Stimulated activated naive CD8-positive, alpha-beta T cell treated with anti-CD3 and anti-CD28 coated beads, Interleukin-15, Interleukin-2, amounts not matched to agents 100 ng/mL and 50 ng/mL, for 24 hours (primary cell): ENCODE data around the gene MAGOHB.
"Not testable (repeated sequence)": the region's sequence is repeated elsewhere in the genome, so short reads cannot be mapped to it uniquely, and the experiment has no call there.

Experiments
- H3K27ac Mint-ChIP-seq: one replicate; pipeline ENCODE4 v1.8.0; 2021; ENCODE audit warnings: mild to moderate bottlenecking, mixed read lengths
- H3K27me3 Mint-ChIP-seq: one replicate; pipeline ENCODE4 v1.8.0; 2021; ENCODE audit warnings: mixed read lengths
- H3K36me3 Mint-ChIP-seq: one replicate; pipeline ENCODE4 v1.8.0; 2021; ENCODE audit warnings: low read depth, mixed read lengths
- H3K4me1 Mint-ChIP-seq: one replicate; pipeline ENCODE4 v1.8.0; 2021; ENCODE audit warnings: low read depth, mixed read lengths
- H3K4me3 Mint-ChIP-seq: one replicate; pipeline ENCODE4 v1.8.0; 2021; ENCODE audit warnings: mild to moderate bottlenecking, mixed read lengths
- H3K9me3 Mint-ChIP-seq: one replicate; pipeline ENCODE4 v1.8.0; 2021; ENCODE audit warnings: mixed read lengths

Gene MAGOHB

DNA sequence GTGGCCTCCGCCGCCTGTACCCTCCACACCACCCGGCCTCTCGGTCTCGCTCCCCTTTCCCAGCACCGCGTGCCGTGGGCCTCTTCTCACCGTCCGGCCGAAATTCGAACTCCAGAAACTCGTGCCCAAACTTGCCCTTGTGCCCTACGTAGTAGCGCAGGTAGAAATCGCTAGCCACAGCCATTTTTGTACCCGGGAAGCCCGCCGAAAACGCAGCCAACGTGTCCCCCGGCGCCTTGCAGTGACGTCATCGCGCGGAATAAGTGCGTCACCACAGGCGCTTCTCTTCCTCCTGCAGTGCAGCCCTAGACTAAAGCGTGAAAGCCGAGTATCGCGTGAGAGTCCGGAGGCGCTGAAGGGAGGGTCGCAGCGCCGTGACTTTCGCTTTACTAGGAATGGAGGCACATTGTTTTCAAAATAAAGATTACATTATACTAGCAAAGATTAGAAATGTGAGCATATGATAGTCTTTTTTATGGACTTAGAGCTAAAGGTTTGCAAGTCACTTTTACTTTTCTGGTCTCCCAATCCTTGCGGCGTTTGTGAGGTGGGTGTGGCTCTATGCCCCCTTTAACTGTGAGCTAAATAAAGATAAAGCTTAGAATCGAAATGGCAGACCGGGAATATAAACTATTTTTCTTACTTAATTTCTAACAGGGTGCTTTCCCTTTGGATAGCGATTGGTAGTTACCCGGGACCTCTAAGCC lies at the start of gene MAGOHB:
MAGOHB (minus strand) TSS at position 261 of the 707 bp plus-strand sequence; CDS start at position 184, 77 bp downstream.
- peaks cover 45% of the 10 kb centered on the region for H3K36me3 Mint-ChIP-seq
- no peaks in the 10 kb centered on the region for H3K9me3 Mint-ChIP-seq
- peak within 1 kb of the TSS; percentile 99 for H3K27ac Mint-ChIP-seq
- peaks cover 42% of the 10 kb centered on the region for H3K4me1 Mint-ChIP-seq
- H3K27me3 Mint-ChIP-seq, result no peaks in the 10 kb centered on the region
- H3K4me3 Mint-ChIP-seq, result peak within 1 kb of the TSS; percentile 98

GRCh38 chr12:10661338-10661737 lies 47.9 kb upstream of the MAGOHB start:
- no peak overlapping the region for H3K27ac Mint-ChIP-seq
- no peaks in the 10 kb centered on the region for H3K36me3 Mint-ChIP-seq
- no peaks in the 10 kb centered on the region for H3K4me1 Mint-ChIP-seq
- peaks cover 6% of the 10 kb centered on the region for H3K27me3 Mint-ChIP-seq
- no peaks in the 10 kb centered on the region for H3K9me3 Mint-ChIP-seq
- H3K4me3 Mint-ChIP-seq, result no peak overlapping the region

- H3K27ac Mint-ChIP-seq, result no peak overlapping the region
- peaks cover 6% of the 10 kb centered on the region for H3K27me3 Mint-ChIP-seq
- H3K36me3 Mint-ChIP-seq, result no peaks in the 10 kb centered on the region
- H3K4me1 Mint-ChIP-seq, result no peaks in the 10 kb centered on the region
- H3K4me3 Mint-ChIP-seq, result no peak overlapping the region
- no peaks in the 10 kb centered on the region for H3K9me3 Mint-ChIP-seq
These were observed 40.6 kb upstream of the MAGOHB start for GRCh38 chr12:10654003-10654402.

- H3K4me3 Mint-ChIP-seq, result no peak overlapping the region
- peaks cover 7% of the 10 kb centered on the region for H3K9me3 Mint-ChIP-seq
- H3K36me3 Mint-ChIP-seq, result peaks cover 4% of the 10 kb centered on the region
- H3K27me3 Mint-ChIP-seq, result no peaks in the 10 kb centered on the region
- H3K4me1 Mint-ChIP-seq, result no peaks in the 10 kb centered on the region
- no peak overlapping the region for H3K27ac Mint-ChIP-seq
These were observed 38.8 kb upstream of the MAGOHB start for GRCh38 chr12:10652192-10652591.

- not testable (repeated sequence) for H3K4me1 Mint-ChIP-seq, H3K27ac Mint-ChIP-seq, H3K4me3 Mint-ChIP-seq, H3K27me3 Mint-ChIP-seq
- Mint-ChIP-seq H3K9me3 (peaks cover 28% of the 10 kb centered on the region), H3K36me3 (peaks cover 23% of the 10 kb centered on the region)
These were observed 33.2 kb upstream of the MAGOHB start for GRCh38 chr12:10646576-10646975.

GRCh38 chr12:10645910-10646309 lies 32.5 kb upstream of the MAGOHB start:
- H3K27me3 Mint-ChIP-seq, result no peaks in the 10 kb centered on the region
- H3K36me3 Mint-ChIP-seq, result peaks cover 23% of the 10 kb centered on the region
- H3K4me3 Mint-ChIP-seq, result no peak overlapping the region
- peaks cover 28% of the 10 kb centered on the region for H3K9me3 Mint-ChIP-seq
- no peaks in the 10 kb centered on the region for H3K4me1 Mint-ChIP-seq
- H3K27ac Mint-ChIP-seq, result no peak overlapping the region

GRCh38 chr12:10641735-10642500 lies 28.5 kb upstream of the MAGOHB start:
- peaks cover 19% of the 10 kb centered on the region for H3K36me3 Mint-ChIP-seq
- no peaks in the 10 kb centered on the region for H3K27me3 Mint-ChIP-seq
- H3K27ac Mint-ChIP-seq, result no peak overlapping the region
- H3K9me3 Mint-ChIP-seq, result peaks cover 20% of the 10 kb centered on the region
- no peak overlapping the region for H3K4me3 Mint-ChIP-seq
- no peaks in the 10 kb centered on the region for H3K4me1 Mint-ChIP-seq

GRCh38 chr12:10638728-10639127 lies 25.3 kb upstream of the MAGOHB start:
- no peak overlapping the region for H3K4me3 Mint-ChIP-seq
- H3K27me3 Mint-ChIP-seq, result no peaks in the 10 kb centered on the region
- no peaks in the 10 kb centered on the region for H3K36me3 Mint-ChIP-seq
- no peaks in the 10 kb centered on the region for H3K9me3 Mint-ChIP-seq
- no peaks in the 10 kb centered on the region for H3K4me1 Mint-ChIP-seq
- H3K27ac Mint-ChIP-seq, result no peak overlapping the region

- Mint-ChIP-seq H3K27ac (no peak overlapping the region), H3K36me3 (no peaks in the 10 kb centered on the region), H3K27me3 (no peaks in the 10 kb centered on the region), H3K4me3 (no peak overlapping the region), H3K9me3 (no peaks in the 10 kb centered on the region), H3K4me1 (no peaks in the 10 kb centered on the region)
These were observed 23.2 kb upstream of the MAGOHB start for GRCh38 chr12:10636611-10637010.

DNA sequence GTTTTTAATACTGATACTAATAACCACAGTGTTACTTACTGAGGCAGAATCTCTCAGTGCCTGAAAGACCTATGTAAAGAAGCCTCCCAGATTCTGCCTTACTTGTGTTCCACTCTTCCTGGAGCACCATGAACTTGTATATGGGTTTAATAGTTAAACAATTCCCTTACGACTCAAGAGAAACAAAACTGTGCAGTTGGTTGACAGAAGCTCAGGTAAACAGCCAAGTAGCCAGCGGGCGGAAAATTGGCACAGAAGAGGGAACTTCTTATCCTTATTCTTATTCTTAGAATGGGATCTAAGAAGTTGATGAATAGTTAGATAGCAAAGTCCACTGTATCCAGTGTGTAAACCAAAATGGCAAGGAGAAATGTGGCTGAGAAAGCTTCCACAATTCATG lies 22.7 kb upstream of the MAGOHB start:
- no peak overlapping the region for H3K27ac Mint-ChIP-seq
- no peaks in the 10 kb centered on the region for H3K4me1 Mint-ChIP-seq
- H3K4me3 Mint-ChIP-seq, result no peak overlapping the region
- H3K36me3 Mint-ChIP-seq, result no peaks in the 10 kb centered on the region
- H3K9me3 Mint-ChIP-seq, result no peaks in the 10 kb centered on the region
- H3K27me3 Mint-ChIP-seq, result no peaks in the 10 kb centered on the region

DNA sequence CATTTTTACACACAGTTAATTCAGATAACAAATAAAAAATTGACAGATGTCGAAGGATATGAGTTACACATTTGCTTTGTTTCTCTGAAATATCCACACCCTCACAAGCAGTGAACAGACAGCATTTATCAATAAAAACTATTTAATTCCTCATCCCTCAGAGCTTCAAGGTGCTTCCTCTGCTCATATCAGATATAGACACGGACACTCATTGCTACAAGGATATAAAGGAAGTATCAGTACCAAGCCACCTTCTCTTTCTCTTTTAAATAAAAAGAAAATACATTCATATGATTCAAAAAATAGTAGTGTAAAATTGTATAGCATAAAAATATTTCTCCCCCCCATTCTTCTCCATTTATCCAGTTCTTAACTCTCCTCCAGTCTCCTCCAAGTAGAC lies 21.9 kb upstream of the MAGOHB start:
- no peaks in the 10 kb centered on the region for H3K4me1 Mint-ChIP-seq
- H3K9me3 Mint-ChIP-seq, result no peaks in the 10 kb centered on the region
- H3K36me3 Mint-ChIP-seq, result no peaks in the 10 kb centered on the region
- no peak overlapping the region for H3K4me3 Mint-ChIP-seq
- H3K27me3 Mint-ChIP-seq, result no peaks in the 10 kb centered on the region
- H3K27ac Mint-ChIP-seq, result no peak overlapping the region

- Mint-ChIP-seq H3K27me3 (no peaks in the 10 kb centered on the region), H3K9me3 (no peaks in the 10 kb centered on the region), H3K4me3 (no peak overlapping the region), H3K4me1 (no peaks in the 10 kb centered on the region), H3K27ac (no peak overlapping the region), H3K36me3 (no peaks in the 10 kb centered on the region)
These were observed 21.0 kb upstream of the MAGOHB start for GRCh38 chr12:10634427-10634826.

DNA sequence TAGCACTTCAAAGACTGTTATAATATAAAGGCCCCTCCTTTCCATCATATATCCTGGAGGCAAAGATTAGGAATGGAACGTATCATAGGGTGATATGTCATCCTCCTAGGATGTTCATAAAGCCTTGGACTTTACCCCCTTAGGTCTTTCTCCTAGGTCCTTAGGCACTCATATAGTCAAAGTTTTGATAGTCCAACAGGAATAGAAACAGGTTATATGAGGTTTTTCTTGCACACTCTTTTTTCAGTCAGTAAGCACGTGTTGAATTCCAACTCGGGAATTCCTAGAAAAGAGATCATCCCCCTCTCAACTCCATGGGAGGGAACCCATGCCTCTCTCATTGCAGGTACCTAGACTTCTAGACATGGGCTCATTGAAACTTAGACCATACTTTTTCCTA lies 20.1 kb upstream of the MAGOHB start:
- no peaks in the 10 kb centered on the region for H3K36me3 Mint-ChIP-seq
- H3K9me3 Mint-ChIP-seq, result no peaks in the 10 kb centered on the region
- no peak overlapping the region for H3K27ac Mint-ChIP-seq
- H3K4me1 Mint-ChIP-seq, result no peaks in the 10 kb centered on the region
- no peaks in the 10 kb centered on the region for H3K27me3 Mint-ChIP-seq
- no peak overlapping the region for H3K4me3 Mint-ChIP-seq

DNA sequence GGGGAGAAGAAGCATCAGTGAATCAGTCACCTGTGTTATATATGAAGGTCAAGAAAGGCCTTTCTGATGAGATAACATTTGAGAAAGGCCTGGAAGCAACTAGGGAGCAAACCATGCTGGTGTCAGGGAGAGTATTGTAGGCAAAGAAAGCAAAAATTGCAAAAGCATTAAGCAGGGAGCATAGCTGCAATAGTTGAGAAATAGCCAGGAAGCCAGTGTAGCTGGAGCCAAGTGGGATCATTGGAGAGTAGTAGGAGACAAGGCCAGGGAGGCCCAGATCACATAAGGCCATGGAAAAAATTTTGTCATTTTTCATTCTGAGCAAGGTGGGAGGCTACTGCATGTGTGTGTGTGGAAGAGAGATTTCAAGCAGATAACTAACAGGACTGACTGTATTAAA lies 18.8 kb upstream of the MAGOHB start:
- H3K4me3 Mint-ChIP-seq, result no peak overlapping the region
- no peaks in the 10 kb centered on the region for H3K36me3 Mint-ChIP-seq
- no peaks in the 10 kb centered on the region for H3K27me3 Mint-ChIP-seq
- no peak overlapping the region for H3K27ac Mint-ChIP-seq
- no peaks in the 10 kb centered on the region for H3K4me1 Mint-ChIP-seq
- H3K9me3 Mint-ChIP-seq, result no peaks in the 10 kb centered on the region

GRCh38 chr12:10624605-10625004 lies 11.2 kb upstream of the MAGOHB start:
- H3K27ac Mint-ChIP-seq, result no peak overlapping the region
- no peaks in the 10 kb centered on the region for H3K36me3 Mint-ChIP-seq
- H3K27me3 Mint-ChIP-seq, result peaks cover 9% of the 10 kb centered on the region
- H3K9me3 Mint-ChIP-seq, result no peaks in the 10 kb centered on the region
- H3K4me3 Mint-ChIP-seq, result no peak overlapping the region
- no peaks in the 10 kb centered on the region for H3K4me1 Mint-ChIP-seq

- Mint-ChIP-seq H3K9me3 (no peaks in the 10 kb centered on the region), H3K4me3 (no peak overlapping the region), H3K36me3 (no peaks in the 10 kb centered on the region), H3K27ac (no peak overlapping the region), H3K27me3 (peaks cover 10% of the 10 kb centered on the region), H3K4me1 (no peaks in the 10 kb centered on the region)
These were observed 9.7 kb upstream of the MAGOHB start for GRCh38 chr12:10623131-10623530.
